ENCODE results near the gene SENP3.

Gene SENP3

GRCh38 chr17:7576432-7576937 is 14.8 kb downstream of the SENP3 start:
- H3K27me3 ChIP-seq (ENCODE audit: low read depth) = no peaks in the 10 kb centered on the region
- H3K4me3 ChIP-seq = no peak overlapping the region
- no peak for DNase-seq (ENCODE audit: low spot score in 2 of 2)
- no peaks in the 10 kb centered on the region for H3K9me3 ChIP-seq
- in situ Hi-C loops (cut with MboI; ENCODE audit: low sequenced_read_pairs) = no loop called here
- H3K4me1 ChIP-seq = peaks cover 12% of the 10 kb centered on the region
- peaks cover 66% of the 10 kb centered on the region for H3K36me3 ChIP-seq (replicated peaks)

- in situ Hi-C loops (cut with MboI; ENCODE audit: low sequenced_read_pairs) = no loop called here
- peaks cover 19% of the 10 kb centered on the region for H3K4me1 ChIP-seq
Observed at GRCh38 chr17:7577327-7578199, 15.8 kb downstream of the SENP3 start.

GRCh38 chr17:7579001-7579833 is 17.5 kb downstream of the SENP3 start, which contains the start of gene CD68:
CD68 (plus strand) TSS chr17:7579638; CDS start chr17:7579678, 40 bp downstream.
- H3K4me1 ChIP-seq = peaks cover 27% of the 10 kb centered on the region
- no peaks in the 10 kb centered on the region for H3K9me3 ChIP-seq
- H3K4me3 ChIP-seq = no peak within 1 kb of the TSS
- in situ Hi-C loops (cut with MboI; ENCODE audit: low sequenced_read_pairs) = no loop called here
- DNase-seq (ENCODE audit: low spot score in 2 of 2) = peak; percentile 63 to 70
- no peaks in the 10 kb centered on the region for H3K27me3 ChIP-seq (ENCODE audit: low read depth)
- H3K36me3 ChIP-seq (replicated peaks) = peaks cover 54% of the 10 kb centered on the region

More at GRCh38 chr17:7577327-7578199, 15.8 kb downstream of the SENP3 start:
- H3K9me3 ChIP-seq = no peaks in the 10 kb centered on the region
- peaks cover 66% of the 10 kb centered on the region for H3K36me3 ChIP-seq (replicated peaks)
- no peak overlapping the region for H3K4me3 ChIP-seq
- DNase-seq (ENCODE audit: low spot score in 2 of 2) = no peak
- no peaks in the 10 kb centered on the region for H3K27me3 ChIP-seq (ENCODE audit: low read depth)

- Histone ChIP-seq H3K9me3 (no peaks in the 10 kb centered on the region), H3K4me3 (no peak overlapping the region), H3K36me3 (replicated peaks) (peaks cover 46% of the 10 kb centered on the region), H3K27me3 (ENCODE audit: low read depth) (no peaks in the 10 kb centered on the region), H3K4me1 (peaks cover 25% of the 10 kb centered on the region)
- peak in 1 of 2 experiments; percentile 60 for DNase-seq (ENCODE audit: low spot score in 2 of 2)
- in situ Hi-C loops (cut with MboI; ENCODE audit: low sequenced_read_pairs) = no loop called here
Observed at GRCh38 chr17:7579834-7580603, 18.3 kb downstream of the SENP3 start.

GRCh38 chr17:7580604-7581575 is 19.2 kb downstream of the SENP3 start:
- no peaks in the 10 kb centered on the region for H3K9me3 ChIP-seq
- no peak overlapping the region for H3K4me3 ChIP-seq
- in situ Hi-C loops (cut with MboI; ENCODE audit: low sequenced_read_pairs) = no loop called here
- peaks cover 21% of the 10 kb centered on the region for H3K4me1 ChIP-seq
- no peaks in the 10 kb centered on the region for H3K27me3 ChIP-seq (ENCODE audit: low read depth)
- DNase-seq (ENCODE audit: low spot score in 2 of 2) = no peak
- peaks cover 38% of the 10 kb centered on the region for H3K36me3 ChIP-seq (replicated peaks)

GRCh38 chr17:7582396-7583252 is 20.9 kb downstream of the SENP3 start:
- peaks cover 21% of the 10 kb centered on the region for H3K4me1 ChIP-seq

GRCh38 chr17:7583253-7584109 is 21.8 kb downstream of the SENP3 start, which contains the start of gene MPDU1:
MPDU1 (plus strand) TSS chr17:7583852; CDS start chr17:7583863, 11 bp downstream.
- peak; percentile 98 for DNase-seq (ENCODE audit: low spot score in 2 of 2)
- no peaks in the 10 kb centered on the region for H3K27me3 ChIP-seq (ENCODE audit: low read depth)
- no peaks in the 10 kb centered on the region for H3K9me3 ChIP-seq
- peaks cover 28% of the 10 kb centered on the region for H3K36me3 ChIP-seq (replicated peaks)
- in situ Hi-C loops (cut with MboI; ENCODE audit: low sequenced_read_pairs) = no loop called here
- peaks cover 21% of the 10 kb centered on the region for H3K4me1 ChIP-seq
- peak within 1 kb of the TSS; percentile 91 for H3K4me3 ChIP-seq

More at GRCh38 chr17:7582396-7583252, 20.9 kb downstream of the SENP3 start:
- Histone ChIP-seq H3K27me3 (ENCODE audit: low read depth) (no peaks in the 10 kb centered on the region), H3K36me3 (replicated peaks) (peaks cover 31% of the 10 kb centered on the region), H3K4me3 (peak overlapping the region; percentile 91), H3K9me3 (no peaks in the 10 kb centered on the region)
- no peak for DNase-seq (ENCODE audit: low spot score in 2 of 2)
- in situ Hi-C loops (cut with MboI; ENCODE audit: low sequenced_read_pairs) = no loop called here

GRCh38 chr17:7586673-7587419 is 25.1 kb downstream of the SENP3 start:
- H3K4me3 ChIP-seq = no peak overlapping the region
- H3K36me3 ChIP-seq (replicated peaks) = peaks cover 49% of the 10 kb centered on the region
- H3K4me1 ChIP-seq = peaks cover 21% of the 10 kb centered on the region
- DNase-seq (ENCODE audit: low spot score in 2 of 2) = peak in 1 of 2 experiments; percentile 57
- no peaks in the 10 kb centered on the region for H3K9me3 ChIP-seq
- H3K27me3 ChIP-seq (ENCODE audit: low read depth) = no peaks in the 10 kb centered on the region
- in situ Hi-C loops (cut with MboI; ENCODE audit: low sequenced_read_pairs) = no loop called here

GRCh38 chr17:7587420-7588151 is 25.9 kb downstream of the SENP3 start:
- peaks cover 14% of the 10 kb centered on the region for H3K4me1 ChIP-seq
- in situ Hi-C loops (cut with MboI; ENCODE audit: low sequenced_read_pairs) = no loop called here
- no peak overlapping the region for H3K4me3 ChIP-seq
- peaks cover 56% of the 10 kb centered on the region for H3K36me3 ChIP-seq (replicated peaks)
- no peaks in the 10 kb centered on the region for H3K9me3 ChIP-seq
- no peak for DNase-seq (ENCODE audit: low spot score in 2 of 2)
- H3K27me3 ChIP-seq (ENCODE audit: low read depth) = no peaks in the 10 kb centered on the region

Data from HAP-1 (cell line).